Left lung (tissue), 10 donors: ENCODE data around the gene KRTAP4-7. TPM values are rescaled to one million over a fixed set of nuclear protein-coding genes. Genes with fewer than 3 reads are reported as not detected.
"Not testable (repeated sequence)": the region's sequence is repeated elsewhere in the genome, so short reads cannot be mapped to it uniquely, and the experiment has no call there.

ENCODE experiments used
- ATAC-seq: fragments of 200-7000 bp; cut with Tn5 transposase; one replicate; pipeline ENCODE4 v1.9.1; 2020; ENCODE audit warnings: moderate library complexity
- DNase-seq, 4 donors: peaks; one replicate each; pipeline ENCODE4 v3.0.0-alpha.2; 2013 to 2020
- H3K27ac ChIP-seq, 2 donors: fragments of 200-600 bp; sonication (generic) in 1 of 2; one replicate each; pipeline versions ENCODE4 v1.5.0 to v1.8.0; 2020 to 2021
- H3K27me3 ChIP-seq, 2 donors: fragments of 200-600 bp; sonication (generic) in 1 of 2; one replicate each; pipeline versions ENCODE4 v1.5.0 to v1.8.0; 2020 to 2021
- H3K36me3 ChIP-seq, 2 donors: fragments of 200-600 bp; sonication (generic) in 1 of 2; one replicate each; pipeline versions ENCODE4 v1.5.0 to v1.8.0; 2020 to 2021
- H3K4me1 ChIP-seq, 2 donors: fragments of 200-600 bp; one replicate each; pipeline ENCODE4 v1.8.0; 2021
- H3K4me3 ChIP-seq, 2 donors: fragments of 200-600 bp; sonication (generic) in 1 of 2; one replicate each; pipeline versions ENCODE4 v1.5.0 to v1.8.0; 2020 to 2021; ENCODE audit warnings: mild to moderate bottlenecking in 1 of 2
- H3K9me3 ChIP-seq, 2 donors: fragments of 200-600 bp; sonication (generic) in 1 of 2; one replicate each; pipeline versions ENCODE4 v1.5.0 to v1.8.0; 2020 to 2021
- intact Hi-C, 2 donors: fragments of 100-400 bp; cut with DNase I; formaldehyde crosslinking; loops; one replicate each; pipeline versions ENCODE4 v1.11.2 to v1.14.2; 2022
- polyA plus RNA-seq, 6 donors: library from polyadenylated mRNA; unstranded; fragments of 120-200 nt; gene quantifications; one replicate each; pipeline ENCODE4 v1.2.1, GENCODE V29; 2013; ENCODE audit not compliant: insufficient read length in 6 of 6
- total RNA-seq, 2 donors: library from RNA; stranded (reverse); fragmentation: NEBNext Ultra II Directional; extraction: Animal tissue kit (Norgen Biotek cat#: 25700); gene quantifications; one replicate each; pipeline ENCODE4 v1.2.1, GENCODE V29; 2021
- TF ChIP-seq, protein P1 (sequence below), 2 donors: fragments of 200-600 bp; sonication (generic) in 1 of 2; IDR thresholded peaks; one replicate each; pipeline versions ENCODE4 v1.5.0 to v1.8.0; 2021; ENCODE audit warnings: antibody characterized with exemption in 2 of 2
- donor health status: DM: no; HTN: yes; CAD: no.
- donor health status: DM: no; HTN: no; CAD: no.

Gene KRTAP4-7
- total and polyA plus RNA-seq, 8 donors: not detected

DNA sequence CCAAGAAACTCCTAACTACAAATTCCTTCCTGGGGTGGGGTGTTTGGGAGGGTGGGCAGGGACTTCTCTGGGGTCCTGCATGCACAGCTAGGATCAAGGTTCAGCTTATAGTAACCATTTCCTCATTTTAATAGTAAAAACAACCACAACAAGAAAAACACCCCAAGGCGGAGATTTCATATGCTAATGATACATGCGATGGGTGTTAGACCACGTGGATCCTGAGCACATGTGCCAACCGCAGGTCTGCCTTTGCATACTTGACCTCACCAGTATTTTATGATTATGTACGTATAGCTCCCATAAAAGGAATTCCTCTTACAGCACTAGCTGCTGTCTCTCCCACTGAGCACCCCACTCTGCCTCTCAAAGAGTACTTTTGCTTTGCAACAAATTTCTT, 32.3 kb downstream of the KRTAP4-7 start:
- no peak for DNase-seq
- Histone ChIP-seq H3K4me3 (no peak overlapping the region), H3K27me3 (peaks cover 0 to 7% of the 10 kb centered on the region in 2 donors), H3K36me3 (no peaks in the 10 kb centered on the region), H3K9me3 (no peaks in the 10 kb centered on the region), H3K4me1 (no peaks in the 10 kb centered on the region), H3K27ac (no peak overlapping the region)
- intact Hi-C loops: no loop called here
- TF ChIP-seq, protein P1, sequence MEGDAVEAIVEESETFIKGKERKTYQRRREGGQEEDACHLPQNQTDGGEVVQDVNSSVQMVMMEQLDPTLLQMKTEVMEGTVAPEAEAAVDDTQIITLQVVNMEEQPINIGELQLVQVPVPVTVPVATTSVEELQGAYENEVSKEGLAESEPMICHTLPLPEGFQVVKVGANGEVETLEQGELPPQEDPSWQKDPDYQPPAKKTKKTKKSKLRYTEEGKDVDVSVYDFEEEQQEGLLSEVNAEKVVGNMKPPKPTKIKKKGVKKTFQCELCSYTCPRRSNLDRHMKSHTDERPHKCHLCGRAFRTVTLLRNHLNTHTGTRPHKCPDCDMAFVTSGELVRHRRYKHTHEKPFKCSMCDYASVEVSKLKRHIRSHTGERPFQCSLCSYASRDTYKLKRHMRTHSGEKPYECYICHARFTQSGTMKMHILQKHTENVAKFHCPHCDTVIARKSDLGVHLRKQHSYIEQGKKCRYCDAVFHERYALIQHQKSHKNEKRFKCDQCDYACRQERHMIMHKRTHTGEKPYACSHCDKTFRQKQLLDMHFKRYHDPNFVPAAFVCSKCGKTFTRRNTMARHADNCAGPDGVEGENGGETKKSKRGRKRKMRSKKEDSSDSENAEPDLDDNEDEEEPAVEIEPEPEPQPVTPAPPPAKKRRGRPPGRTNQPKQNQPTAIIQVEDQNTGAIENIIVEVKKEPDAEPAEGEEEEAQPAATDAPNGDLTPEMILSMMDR (IDR thresholded peaks at IDR 0.05): no peak
- ATAC-seq: no peak

DNA sequence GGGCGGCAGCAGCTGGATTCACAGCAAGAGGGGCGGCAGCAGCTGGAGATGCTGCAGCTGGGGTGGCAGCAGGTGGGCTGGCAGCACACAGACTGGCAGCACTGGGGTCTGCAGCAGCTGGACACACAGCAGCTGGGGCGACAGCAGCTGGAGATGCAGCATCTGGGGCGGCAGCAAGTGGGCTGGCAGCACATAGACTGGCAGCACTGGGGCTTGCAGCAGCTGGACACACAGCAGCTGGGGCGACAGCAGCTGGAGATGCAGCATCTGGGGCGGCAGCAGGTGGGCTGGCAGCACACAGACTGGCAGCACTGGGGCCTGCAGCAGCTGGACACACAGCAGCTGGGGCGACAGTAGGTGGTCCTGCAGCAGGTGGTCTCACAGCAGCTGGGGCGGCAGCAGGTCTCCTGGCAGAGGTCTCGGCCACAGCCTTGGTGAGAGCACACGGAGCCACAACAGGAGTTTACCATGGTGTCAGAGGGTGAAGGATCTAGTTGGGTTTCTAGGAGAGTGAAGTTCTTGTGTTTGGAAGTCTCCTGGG, 34.0 kb downstream of the KRTAP4-7 start, which contains the start of gene KRTAP4-11:
TSS of gene KRTAP4-11 (minus strand) at position 528 of the 541 bp plus-strand sequence. CDS start at position 470, 58 bp downstream.
- H3K36me3 ChIP-seq, intact Hi-C loops, H3K4me3 ChIP-seq, DNase-seq, H3K9me3 ChIP-seq, ATAC-seq, H3K27me3 ChIP-seq, H3K4me1 ChIP-seq, H3K27ac ChIP-seq: not testable (repeated sequence)

DNA sequence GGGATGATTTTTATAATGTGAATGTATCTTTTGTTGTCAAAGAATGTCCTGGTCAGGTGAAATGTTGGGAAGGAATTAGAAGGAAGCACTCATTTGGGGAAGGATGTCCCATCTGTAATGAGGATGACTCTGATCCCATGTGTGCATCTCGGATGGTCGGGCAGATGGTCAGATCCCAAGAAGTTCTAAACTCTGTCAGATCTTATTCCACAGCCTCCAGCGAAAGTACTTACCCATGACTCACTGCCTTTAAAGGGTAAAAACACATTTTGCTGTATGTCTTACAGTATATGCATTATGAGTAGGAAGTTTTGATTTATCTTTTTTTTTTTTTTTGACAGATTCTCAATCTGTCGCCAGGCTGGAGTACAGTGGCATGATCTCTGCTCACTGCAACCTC, 34.8 kb downstream of the KRTAP4-7 start:
- no peak overlapping the region for H3K4me3 ChIP-seq
- ATAC-seq (no peak), DNase-seq (no peak)
- H3K27me3 ChIP-seq: peaks cover 0 to 7% of the 10 kb centered on the region in 2 donors
- no peaks in the 10 kb centered on the region for H3K4me1 ChIP-seq
- TF ChIP-seq, protein P1 (IDR thresholded peaks at IDR 0.05): no peak
- no peaks in the 10 kb centered on the region for H3K9me3 ChIP-seq
- no peak overlapping the region for H3K27ac ChIP-seq
- intact Hi-C loops: no loop called here
- no peaks in the 10 kb centered on the region for H3K36me3 ChIP-seq

DNA sequence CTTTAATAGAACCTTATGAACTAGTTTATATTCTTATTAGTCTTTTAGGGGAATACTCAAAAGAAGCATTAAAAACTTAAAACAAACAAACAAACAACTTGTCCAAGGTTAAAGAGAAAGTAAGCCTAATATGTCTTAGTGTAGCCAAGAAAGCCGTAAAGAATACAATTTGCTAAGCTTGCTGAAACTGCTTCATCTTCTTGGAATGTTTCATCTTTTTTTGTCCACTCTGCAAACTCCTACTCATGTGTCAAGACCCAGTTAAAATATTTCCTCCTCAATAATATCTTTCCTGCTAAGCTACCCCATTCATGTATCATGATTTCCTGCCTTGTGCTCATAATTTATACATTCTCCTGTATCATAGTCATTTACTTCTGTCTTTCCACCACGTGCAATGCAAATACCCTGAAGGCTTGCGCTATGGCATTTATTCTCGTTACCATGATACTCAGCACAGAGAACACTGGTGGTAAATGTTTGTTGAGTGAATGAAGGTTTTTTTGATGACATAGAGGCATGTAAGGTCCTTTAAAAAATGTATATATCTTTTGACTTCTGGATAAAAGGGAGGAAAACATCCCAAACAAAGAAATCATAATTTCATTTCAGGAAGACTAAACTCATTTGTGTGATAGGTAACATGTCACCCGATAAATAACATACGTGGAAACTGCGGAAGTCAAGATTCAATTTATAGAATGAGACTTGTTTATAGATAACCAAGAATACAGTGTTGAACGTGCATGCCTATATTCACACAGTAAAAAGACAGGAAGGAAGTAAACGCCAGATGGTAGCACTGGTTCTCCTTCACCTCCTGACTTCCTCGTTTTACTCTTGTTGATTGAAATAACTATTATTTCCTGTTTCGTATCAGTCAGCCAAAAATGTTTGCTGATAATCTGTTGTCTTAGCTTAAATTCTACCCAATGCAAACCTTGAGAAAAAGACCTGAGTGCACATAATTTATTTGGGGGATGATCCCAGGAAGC, 36.0 kb downstream of the KRTAP4-7 start:
- H3K4me3 ChIP-seq, H3K36me3 ChIP-seq, DNase-seq, H3K9me3 ChIP-seq, H3K27ac ChIP-seq, H3K4me1 ChIP-seq, intact Hi-C loops, ATAC-seq, H3K27me3 ChIP-seq: not testable (repeated sequence)

DNA sequence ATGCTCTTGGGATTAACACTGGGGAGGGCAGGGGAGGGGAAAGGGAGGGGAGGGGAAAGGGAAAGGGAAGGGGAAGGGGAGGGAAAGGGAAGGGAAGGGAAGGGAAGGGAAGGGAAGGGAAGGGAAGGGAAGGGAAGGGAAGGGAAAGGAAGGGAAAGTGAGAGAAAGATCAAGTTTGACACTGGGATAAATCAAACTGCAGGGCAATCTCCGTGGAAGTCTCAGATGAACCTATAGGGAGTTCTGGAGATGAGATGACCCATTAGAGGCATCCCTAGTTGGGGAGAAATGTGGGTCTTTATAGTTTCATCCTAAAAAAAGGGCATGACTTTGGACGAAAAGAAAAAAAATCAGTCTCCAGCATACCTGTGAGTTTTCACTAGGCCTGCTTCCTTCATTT, 37.8 kb downstream of the KRTAP4-7 start:
- ATAC-seq (no peak), DNase-seq (no peak)
- Histone ChIP-seq H3K36me3 (no peaks in the 10 kb centered on the region), H3K4me1 (no peaks in the 10 kb centered on the region), H3K27ac (no peak overlapping the region), H3K4me3 (no peak overlapping the region), H3K27me3 (peaks cover 0 to 8% of the 10 kb centered on the region in 2 donors), H3K9me3 (no peaks in the 10 kb centered on the region)
- intact Hi-C loops: no loop called here
- TF ChIP-seq, protein P1 (IDR thresholded peaks at IDR 0.05): no peak

DNA sequence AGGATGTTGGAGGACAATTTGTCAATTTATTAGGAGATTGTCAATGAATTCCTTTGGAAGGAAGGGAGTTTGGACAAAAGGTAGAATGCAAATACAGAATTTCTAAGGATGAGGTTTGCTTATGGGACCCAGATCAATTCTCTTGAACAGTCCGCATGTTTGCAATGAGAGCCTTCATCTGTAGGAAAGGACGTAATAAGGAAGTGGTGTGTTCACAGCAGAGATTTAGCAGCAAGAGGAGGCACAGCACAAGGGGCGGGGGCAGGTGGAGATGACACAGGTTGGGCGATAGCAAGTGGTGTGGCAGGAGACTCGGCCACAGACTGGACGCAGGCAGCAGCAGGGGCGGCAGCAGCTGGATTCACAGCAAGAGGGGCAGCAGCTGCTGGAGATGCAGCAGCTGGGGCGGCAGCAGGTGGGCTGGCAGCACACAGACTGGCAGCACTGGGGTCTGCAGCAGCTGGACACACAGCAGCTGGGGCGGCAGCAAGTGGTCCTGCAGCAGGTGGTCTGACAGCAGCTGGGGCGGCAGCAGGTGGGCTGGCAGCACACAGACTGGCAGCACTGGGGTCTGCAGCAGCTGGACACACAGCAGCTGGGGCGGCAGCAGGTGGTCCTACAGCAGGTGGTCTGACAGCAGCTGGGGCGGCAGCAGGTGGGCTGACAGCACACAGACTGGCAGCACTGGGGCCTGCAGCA, 39.5 kb downstream of the KRTAP4-7 start:
- ATAC-seq, H3K4me3 ChIP-seq, H3K36me3 ChIP-seq, H3K9me3 ChIP-seq, H3K27ac ChIP-seq, H3K27me3 ChIP-seq, intact Hi-C loops, H3K4me1 ChIP-seq, DNase-seq: not testable (repeated sequence)

DNA sequence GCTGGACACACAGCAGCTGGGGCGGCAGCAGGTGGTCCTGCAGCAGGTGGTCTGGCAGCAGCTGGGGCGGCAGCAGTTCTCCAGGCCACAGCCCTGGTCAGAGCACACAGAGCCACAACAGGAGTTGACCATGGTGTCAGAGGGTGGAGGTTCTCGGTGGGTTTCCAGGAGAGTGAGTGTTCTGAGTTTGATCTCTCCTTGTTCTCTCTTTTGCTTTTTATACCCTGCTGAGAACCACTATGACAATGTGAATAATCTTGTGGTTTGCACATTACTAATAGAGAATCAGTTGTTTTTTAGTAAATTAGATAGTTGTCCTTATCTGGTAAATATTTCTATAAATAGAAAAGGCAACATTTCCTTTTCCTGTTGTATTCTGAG, 40.0 kb downstream of the KRTAP4-7 start, which contains the start of gene KRTAP4-12:
TSS of gene KRTAP4-12 (minus strand) at position 192 of the 381 bp plus-strand sequence. CDS start at position 132, 60 bp downstream.
- H3K4me1 ChIP-seq, H3K27ac ChIP-seq, DNase-seq, ATAC-seq, intact Hi-C loops, H3K4me3 ChIP-seq, H3K36me3 ChIP-seq, H3K9me3 ChIP-seq, H3K27me3 ChIP-seq: not testable (repeated sequence)
